HG03378 (cell line): ENCODE data around the gene PSTPIP1.

Source experiments
- ATAC-seq: cut with Tn5 transposase; IDR thresholded peaks from one replicate; pipeline ENCODE4 v1.9.1; 2021; ENCODE audit warnings: mild to moderate bottlenecking, moderate library complexity; ENCODE audit not compliant: unreplicated experiment

The PSTPIP1 gene

DNA sequence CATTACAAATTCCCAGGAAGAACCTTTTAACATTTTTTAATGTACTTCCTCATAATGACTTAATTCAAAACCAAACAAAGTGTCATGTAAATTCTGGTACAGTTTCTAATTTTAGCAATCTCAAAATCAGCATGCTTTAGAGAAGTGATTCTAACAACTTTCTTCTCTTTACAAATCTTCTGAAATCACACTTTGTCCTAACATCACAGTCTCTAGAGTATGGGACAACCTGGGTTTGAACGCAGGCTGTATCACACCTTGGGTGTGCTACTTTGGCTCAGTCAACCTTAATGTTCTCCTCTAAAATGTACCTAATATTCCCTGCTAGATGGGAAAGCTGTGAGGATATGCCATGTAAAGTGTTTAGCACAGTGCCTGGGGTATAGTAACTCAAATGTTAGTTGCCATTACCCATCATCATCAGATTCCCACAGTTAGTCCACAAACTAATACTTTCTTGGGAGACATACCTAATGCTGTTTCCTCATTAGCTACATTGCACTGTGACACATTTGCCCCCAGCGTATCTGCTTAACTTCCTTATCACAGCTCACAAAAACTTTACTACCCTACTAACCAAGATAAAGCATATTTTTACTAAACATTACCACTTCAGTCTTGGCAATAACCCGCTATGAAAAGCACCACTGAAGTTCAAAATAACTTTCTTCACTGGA, 72.9 kb downstream of the PSTPIP1 start:
- no peak for ATAC-seq

DNA sequence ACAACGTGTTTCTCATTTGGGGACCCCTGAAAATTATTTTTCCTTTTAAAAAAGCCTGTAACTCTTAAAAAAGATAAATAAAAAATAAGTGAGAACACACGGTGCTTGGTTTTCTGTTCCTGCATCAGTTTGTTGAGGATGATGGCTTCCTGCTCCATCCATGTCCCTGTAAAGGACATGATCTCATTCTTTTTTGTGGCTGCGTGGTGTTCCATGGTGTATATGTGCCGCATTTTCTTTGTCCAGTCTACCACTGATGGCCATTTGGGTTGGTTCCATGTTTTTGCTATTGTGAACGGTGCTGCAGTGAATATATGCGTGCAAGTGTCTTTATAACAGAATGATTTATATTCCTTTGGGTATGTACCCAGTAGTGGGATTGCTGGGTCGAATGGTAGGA, 73.7 kb downstream of the PSTPIP1 start:
- no peak for ATAC-seq

GRCh38 chr15:77069521-77070121, 74.7 kb downstream of the PSTPIP1 start:
- ATAC-seq = no peak

DNA sequence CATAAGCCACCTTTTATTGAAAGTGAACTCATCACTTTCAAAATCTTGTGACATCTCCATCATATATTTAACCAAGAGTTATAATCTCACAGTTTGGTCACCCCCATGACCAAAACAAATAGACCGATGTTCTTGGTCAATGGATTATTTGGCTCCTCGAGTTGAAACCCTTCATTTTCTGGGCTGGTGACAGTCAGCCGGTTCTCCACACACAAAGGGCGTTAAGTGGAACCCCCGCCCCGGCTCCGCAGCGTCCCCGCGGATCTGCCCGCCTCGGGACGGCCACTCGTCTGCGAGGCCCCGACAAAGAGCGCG, 75.2 kb downstream of the PSTPIP1 start:
- ATAC-seq = peak; percentile 8

DNA sequence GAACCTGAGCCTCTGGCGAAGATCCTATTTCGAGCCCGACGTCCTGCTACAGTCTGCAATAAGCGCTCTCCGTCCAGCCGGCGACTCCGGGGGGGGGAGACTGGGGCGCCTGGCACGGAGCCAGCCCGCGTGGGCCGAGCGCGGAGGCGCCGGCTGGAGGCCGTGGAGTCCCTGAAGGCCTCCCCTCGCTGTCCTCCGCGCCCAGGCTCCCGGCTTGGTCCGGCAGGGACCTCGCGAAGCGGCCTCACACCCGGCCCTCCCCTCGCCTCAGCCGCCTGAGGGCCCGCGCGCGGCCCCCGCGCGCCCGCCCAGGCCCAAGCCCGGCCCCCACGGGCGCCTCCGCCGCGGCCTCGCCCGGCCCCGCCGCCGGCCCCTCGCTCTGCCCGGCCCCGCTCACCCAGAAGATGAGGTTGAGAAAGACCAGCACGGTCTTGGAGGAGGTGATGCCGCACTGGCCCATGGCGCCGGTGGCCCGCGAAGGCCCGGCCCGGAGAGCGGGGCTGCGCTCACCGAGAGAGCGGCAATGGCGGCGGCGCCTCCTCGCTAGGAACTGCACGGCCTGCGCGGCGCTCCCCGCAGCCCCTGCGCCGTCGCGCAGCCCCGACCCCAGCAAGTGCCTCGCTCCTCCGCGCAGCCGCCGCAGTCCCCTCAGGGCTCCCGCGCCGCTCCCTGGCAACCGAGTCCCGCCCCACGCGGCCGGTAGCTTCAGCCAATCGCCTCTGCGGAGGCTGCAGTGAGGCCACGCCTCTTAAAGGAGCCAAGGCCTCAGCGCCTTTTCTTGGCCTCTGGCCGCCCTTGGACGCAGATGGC, 75.8 kb downstream of the PSTPIP1 start, which contains the start of gene TSPAN3:
Gene TSPAN3 (minus strand): TSS at position 615 of the 810 bp plus-strand sequence. CDS start 155 bp downstream, at position 460.
- peak; percentile 68 for ATAC-seq

GRCh38 chr15:77071305-77072223, 76.6 kb downstream of the PSTPIP1 start:
- ATAC-seq = no peak

DNA sequence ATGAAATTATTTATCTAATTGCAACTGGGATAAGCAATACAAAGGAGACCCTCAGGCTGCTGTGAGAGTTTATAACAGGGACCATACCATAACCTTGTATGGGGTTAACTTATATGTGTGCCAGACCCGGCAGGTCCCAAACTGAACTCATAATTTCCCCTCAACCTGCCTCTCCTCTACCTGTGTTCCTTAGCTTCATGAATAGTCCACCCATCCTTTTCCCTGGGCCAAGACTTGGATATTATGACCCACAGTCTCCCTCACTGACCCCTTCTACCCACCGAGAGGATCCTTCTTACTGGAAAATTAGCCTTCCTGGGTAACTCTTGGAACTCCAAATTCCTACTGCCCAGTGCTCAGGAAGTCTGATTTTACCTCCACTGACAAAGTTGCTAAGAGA, 79.4 kb downstream of the PSTPIP1 start:
- ATAC-seq = no peak

GRCh38 chr15:77075528-77075927, 80.6 kb downstream of the PSTPIP1 start:
- ATAC-seq = no peak

GRCh38 chr15:77076323-77076915, 81.5 kb downstream of the PSTPIP1 start:
- no peak for ATAC-seq

DNA sequence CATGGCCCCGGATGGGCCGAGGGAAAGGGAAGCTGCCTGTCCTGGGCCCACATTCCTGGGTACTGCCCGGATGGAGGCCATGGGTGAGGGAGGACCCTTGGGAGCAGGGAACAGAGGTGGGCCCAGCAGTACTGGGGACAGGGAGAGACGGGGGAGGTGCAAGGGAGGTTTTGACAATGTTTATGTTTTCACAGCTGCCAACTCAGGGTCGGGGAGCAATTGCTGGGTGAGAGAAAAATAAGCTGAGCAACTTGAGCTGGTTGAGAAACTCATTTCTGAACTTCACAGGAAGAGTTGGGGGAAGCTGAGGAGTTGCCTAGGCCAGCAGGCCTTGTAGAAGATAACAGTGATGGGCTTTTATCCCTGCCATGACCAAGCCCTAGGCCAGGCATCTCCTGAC, 87.0 kb downstream of the PSTPIP1 start:
- ATAC-seq = no peak

GRCh38 chr15:77083381-77084160, 88.6 kb downstream of the PSTPIP1 start:
- peak; percentile 55 for ATAC-seq

GRCh38 chr15:77084436-77084835, 89.5 kb downstream of the PSTPIP1 start:
- no peak for ATAC-seq

GRCh38 chr15:77085297-77085696, 90.4 kb downstream of the PSTPIP1 start:
- ATAC-seq = no peak
